ENCODE data around the gene TUNAR.

- TF ChIP-seq REST (IDR thresholded peaks at IDR 0.05; ENCODE audit: borderline replicate concordance) (no peak), SMC3 (conservative IDR thresholded peaks at IDR 0.05; ENCODE audit: poor library complexity) (no peak), EP300 (conservative IDR thresholded peaks at IDR 0.05; ENCODE audit: poor library complexity, severe bottlenecking) (no peak), EZH2 (IDR thresholded peaks at IDR 0.05; ENCODE audit: borderline replicate concordance, insufficient read depth, low read length, poor library complexity, severe bottlenecking) (no peak), POLR2AphosphoS5 (IDR thresholded peaks at IDR 0.05) (no peak), RAD21 (conservative IDR thresholded peaks at IDR 0.05) (no peak)
- TF ChIP-seq, protein P1, sequence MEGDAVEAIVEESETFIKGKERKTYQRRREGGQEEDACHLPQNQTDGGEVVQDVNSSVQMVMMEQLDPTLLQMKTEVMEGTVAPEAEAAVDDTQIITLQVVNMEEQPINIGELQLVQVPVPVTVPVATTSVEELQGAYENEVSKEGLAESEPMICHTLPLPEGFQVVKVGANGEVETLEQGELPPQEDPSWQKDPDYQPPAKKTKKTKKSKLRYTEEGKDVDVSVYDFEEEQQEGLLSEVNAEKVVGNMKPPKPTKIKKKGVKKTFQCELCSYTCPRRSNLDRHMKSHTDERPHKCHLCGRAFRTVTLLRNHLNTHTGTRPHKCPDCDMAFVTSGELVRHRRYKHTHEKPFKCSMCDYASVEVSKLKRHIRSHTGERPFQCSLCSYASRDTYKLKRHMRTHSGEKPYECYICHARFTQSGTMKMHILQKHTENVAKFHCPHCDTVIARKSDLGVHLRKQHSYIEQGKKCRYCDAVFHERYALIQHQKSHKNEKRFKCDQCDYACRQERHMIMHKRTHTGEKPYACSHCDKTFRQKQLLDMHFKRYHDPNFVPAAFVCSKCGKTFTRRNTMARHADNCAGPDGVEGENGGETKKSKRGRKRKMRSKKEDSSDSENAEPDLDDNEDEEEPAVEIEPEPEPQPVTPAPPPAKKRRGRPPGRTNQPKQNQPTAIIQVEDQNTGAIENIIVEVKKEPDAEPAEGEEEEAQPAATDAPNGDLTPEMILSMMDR (IDR thresholded peaks at IDR 0.05; ENCODE audit: poor library complexity, severe bottlenecking): no peak
Measured at GRCh38 chr14:95889236-95889979, 12.8 kb downstream of the TUNAR start.
